HepG2 (cell line): ENCODE results near the gene CPXM1. TPM values are rescaled to one million over a fixed set of nuclear protein-coding genes. Genes with fewer than 3 reads are reported as not detected.

Experiments
- ATAC-seq: fragments of 200-7000 bp; cut with Tn5 transposase; 3 replicates; pipeline ENCODE4 v1.9.1; 2020; ENCODE audit warnings: mild to moderate bottlenecking, moderate library complexity
- BruUV-seq: library from RNA; stranded (reverse); fragments of 400-500 nt; replicated peaks from 2 replicates; lab custom pipeline; 2021; lab: Mats Ljungman, UMichigan
- CTCF ChIA-PET: fragments of 300-600 bp; formaldehyde crosslinking; extraction: SDS; loops from one replicate; lab custom pipeline; 2021; ENCODE audit warnings: low total read pairs, inconsistent platforms, low intra/inter-chr PET ratio; lab: Yijun Ruan, JAX
- POLR2A ChIA-PET: fragments of 350-600 bp; sonication (Branson Sonifier 250); formaldehyde crosslinking; loops from one replicate; lab custom pipeline; 2020; ENCODE audit warnings: antibody characterized with exemption, inconsistent platforms; lab: Yijun Ruan, JAX
- DNase-seq: peaks from one replicate; pipeline ENCODE4 v3.0.0-alpha.2; 2015; ENCODE audit warnings: low spot score
- FAIRE-seq: peaks from 3 replicates; lab custom pipeline; 2011; peaks lifted over from hg19 to GRCh38; lab: Jason Lieb, UNC
- H2AFZ ChIP-seq: one replicate; pipeline ENCODE4 v1.6.1; 2011; ENCODE audit warnings: low read length, inconsistent platforms
- H3K27ac ChIP-seq: fragments of 300-600 bp; 3 replicates; pipeline ENCODE4 v1.8.0; 2011; ENCODE audit warnings: mixed run types, mild to moderate bottlenecking, mixed read lengths, low read length, inconsistent platforms; ENCODE audit not compliant: insufficient read depth; ENCODE audit errors: extremely low read length
- H3K27me3 ChIP-seq, 2 experiments: fragments of 200-600 bp in 1 of 2; 2 replicates in 1 of 2; 3 replicates in 1 of 2; pipeline versions ENCODE4 v1.6.0 to v1.8.0; 2011; ENCODE audit warnings: low read length in 2 of 2, mild to moderate bottlenecking in 2 of 2, moderate library complexity in 2 of 2, inconsistent platforms in 1 of 2; ENCODE audit not compliant: insufficient read depth in 2 of 2, control insufficient read depth in 1 of 2
- H3K36me3 ChIP-seq, 2 experiments: fragments of 200-600 bp in 1 of 2; replicated peaks in 1 of 2; 2 replicates in 1 of 2; 3 replicates in 1 of 2; pipeline versions ENCODE4 v1.5.1 to v1.8.0; 2011; ENCODE audit warnings: low read length in 2 of 2, inconsistent platforms in 1 of 2; ENCODE audit not compliant: insufficient read depth in 2 of 2, control insufficient read depth in 1 of 2
- H3K4me1 ChIP-seq: 2 replicates; pipeline ENCODE4 v1.5.1; 2012; ENCODE audit warnings: low read length, inconsistent platforms; ENCODE audit not compliant: insufficient read depth
- H3K4me2 ChIP-seq: 2 replicates; pipeline ENCODE4 v1.6.0; 2011; ENCODE audit warnings: low read depth, low read length, inconsistent platforms
- H3K4me3 ChIP-seq, 3 experiments: fragments of 200-600 bp in 1 of 3; sonication (generic), shearing (Covaris generic) in 1 of 3; replicated peaks in 1 of 3; 2 replicates each; pipeline ENCODE4 v1.5.1; 2011 to 2016; ENCODE audit warnings: low read length in 3 of 3, inconsistent platforms in 2 of 3, low read depth in 2 of 3, mild to moderate bottlenecking in 2 of 3, control low read depth in 1 of 3, mixed read lengths in 1 of 3; ENCODE audit not compliant: insufficient read depth in 1 of 3
- H3K79me2 ChIP-seq: one replicate; pipeline ENCODE4 v1.6.1; 2011; ENCODE audit warnings: low read length, inconsistent platforms; ENCODE audit not compliant: insufficient read depth
- H3K9ac ChIP-seq: 2 replicates; pipeline ENCODE4 v1.6.0; 2011; ENCODE audit warnings: mild to moderate bottlenecking, low read depth, low read length, inconsistent platforms; ENCODE audit not compliant: insufficient read depth
- H3K9me3 ChIP-seq: 2 replicates; pipeline ENCODE4 v1.5.1; 2012; ENCODE audit warnings: mild to moderate bottlenecking, low read length
- H4K20me1 ChIP-seq: 2 replicates; pipeline ENCODE4 v1.6.0; 2011; ENCODE audit warnings: inconsistent platforms, mild to moderate bottlenecking, low read length, moderate library complexity; ENCODE audit not compliant: insufficient read depth
- GATAD1 ChIP-seq: IDR thresholded peaks from 2 replicates; pipeline ENCODE4 v1.6.1; 2016; ENCODE audit warnings: missing genetic modification reagents, missing compliant biosample characterization
- MYC ChIP-seq: sonication (generic); formaldehyde crosslinking; IDR thresholded peaks from 2 replicates; pipeline ENCODE4 v1.9.0; 2021; ENCODE audit warnings: missing genetic modification reagents, borderline replicate concordance
- TP53 ChIP-seq: sonication (generic); formaldehyde crosslinking; conservative IDR thresholded peaks from 2 replicates; pipeline ENCODE4 v1.4.0; 2020; ENCODE audit warnings: missing genetic modification reagents
- ZEB1 ChIP-seq: IDR thresholded peaks from 2 replicates; pipeline ENCODE4 v1.6.1; 2012; ENCODE audit warnings: mild to moderate bottlenecking, low read depth, inconsistent platforms; ENCODE audit not compliant: insufficient replicate concordance
- ZNF263 ChIP-seq: sonication (generic); formaldehyde crosslinking; IDR thresholded peaks from 2 replicates; pipeline ENCODE4 v1.4.0; 2020; ENCODE audit warnings: missing genetic modification reagents
- WGBS: methylation state at CpG from one replicate; pipeline ENCODE4 v1.1.6; 2017; ENCODE audit warnings: low lambda C conversion rate; 5-methylcytosine and 5-hydroxymethylcytosine counted together
- in situ Hi-C: cut with HindIII; loops from 2 replicates; pipeline ENCODE4 v1.10.0; 2017; ENCODE audit warnings: low pct_unique_long_range_greater_than_20kb; ENCODE audit not compliant: extremely low pct_ligation_motif_present
- intact Hi-C: fragments of 100-400 bp; cut with micrococcal nuclease; formaldehyde crosslinking; loops from one replicate; pipeline ENCODE4 v1.10.0; 2022; ENCODE audit not compliant: unreplicated experiment
- polyA plus RNA-seq, 8 experiments: library from polyadenylated mRNA; depleted of rRNA in 3 of 8; stranded (reverse) in 7 of 8; unstranded in 1 of 8; fragments of >200 nt; fragmentation: Illumina TruSeq in 4 of 8; extraction: Trizol in 4 of 8; gene quantifications; 2 replicates each; pipeline versions ENCODE4 v1.2.1 to v1.2.3, GENCODE V29; 2011 to 2016; ENCODE audit warnings: low read depth in 4 of 8, missing spikeins in 1 of 8, mixed read lengths in 1 of 8; ENCODE audit not compliant: insufficient read depth in 1 of 8
- total RNA-seq, 5 experiments: library from RNA; depleted of rRNA; stranded (reverse); fragments of >200 nt; fragmentation: Illumina TruSeq; extraction: Trizol; gene quantifications; 2 replicates each; pipeline ENCODE4 v1.2.3, GENCODE V29; 2016; ENCODE audit warnings: low read depth in 1 of 5
- TF ChIP-seq, protein P1 (sequence below): sonication (generic); formaldehyde crosslinking; IDR thresholded peaks from 2 replicates; pipeline ENCODE4 v1.8.1; 2023; ENCODE audit warnings: mild to moderate bottlenecking, inconsistent platforms, moderate library complexity, missing genetic modification reagents, borderline replicate concordance
- TF ChIP-seq, protein P2 (sequence below): sonication (generic); formaldehyde crosslinking; IDR thresholded peaks from 2 replicates; pipeline ENCODE4 v1.4.0; 2020; ENCODE audit warnings: missing genetic modification reagents, mild to moderate bottlenecking, borderline replicate concordance
- TF ChIP-seq, protein P3 (sequence below), 2 experiments: fragments of 450-650 bp in 1 of 2; sonication (generic) in 1 of 2; formaldehyde crosslinking in 1 of 2; IDR thresholded peaks; 2 replicates each; pipeline versions ENCODE4 v1.6.1 to v1.8.0; 2016 to 2022; ENCODE audit warnings: antibody characterized with exemption in 1 of 2, mild to moderate bottlenecking in 1 of 2, missing genetic modification reagents in 1 of 2

CPXM1 gene
- total and polyA plus RNA-seq, 2 of the 13 experiments (the other 11 are each of a cell fraction or from before 2014, with no cell fraction given): 0.07 TPM; not detected in 1

DNA sequence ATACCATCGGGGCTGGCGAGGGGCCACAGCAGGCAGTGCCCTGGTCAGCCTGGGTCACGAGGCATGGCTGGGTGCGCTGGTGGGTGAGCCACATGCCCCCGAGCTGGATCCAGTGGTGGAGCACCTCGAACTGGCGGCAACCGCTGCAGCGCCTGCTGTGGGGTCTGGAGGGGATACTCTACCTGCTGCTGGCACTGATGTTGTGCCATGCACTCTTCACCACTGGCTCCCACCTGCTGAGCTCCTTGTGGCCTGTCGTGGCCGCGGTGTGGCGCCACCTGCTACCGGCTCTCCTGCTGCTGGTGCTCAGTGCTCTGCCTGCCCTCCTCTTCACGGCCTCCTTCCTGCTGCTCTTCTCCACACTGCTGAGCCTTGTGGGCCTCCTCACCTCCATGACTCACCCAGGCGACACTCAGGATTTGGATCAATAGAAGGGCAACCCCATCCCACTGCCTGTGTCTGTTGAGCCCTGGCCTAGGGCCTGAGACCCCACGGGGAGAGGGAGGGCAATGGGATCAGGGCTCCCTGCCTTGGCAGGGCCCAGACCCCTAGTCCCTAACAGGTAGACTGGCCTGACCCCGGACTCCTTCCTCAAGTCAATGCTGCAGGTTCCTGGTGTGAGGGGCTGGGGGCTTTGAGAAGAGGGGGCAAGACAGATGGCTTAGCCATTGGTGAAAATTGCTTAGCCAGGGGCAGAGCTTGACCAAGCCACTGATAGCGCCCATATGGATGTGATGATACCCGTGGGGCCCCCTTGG lies 16.3 kb upstream of the CPXM1 start:
- DNase-seq (no peak), FAIRE-seq (no peak), ATAC-seq (peak; percentile 80)
- 15% methylated on average over 13 of the region's 20 CpGs for WGBS
- Histone ChIP-seq H3K4me3 (no peak overlapping the region), H3K27me3 (peaks cover 4 to 83% of the 10 kb centered on the region in 2 experiments), H3K79me2 (no peaks in the 10 kb centered on the region), H3K27ac (no peak overlapping the region), H3K4me1 (peaks cover 13% of the 10 kb centered on the region; the same call in 1 of the 2 replicates), H4K20me1 (no peaks in the 10 kb centered on the region), H3K9me3 (0 out of 2 replicates have a peak, but pooled peaks cover 5% of the 10 kb centered on the region), H3K9ac (no peak overlapping the region), H2AFZ (no peak overlapping the region), H3K4me2 (no peak overlapping the region), H3K36me3 (no peaks in the 10 kb centered on the region)
- no TSS peak for BruUV-seq
- ChIA-PET POLR2A (no interaction called here), CTCF (interaction anchor here (1.7 kb wide), 1 partner anchor 35 kb away, joined by 11 read pairs; no protein-coding TSS in a partner anchor)
- intact Hi-C loops (loop anchor here (1.0 kb wide), 1 partner anchor 36 kb away; no protein-coding TSS in a partner anchor), in situ Hi-C loops (no loop called here)
- TF ChIP-seq, protein P1, sequence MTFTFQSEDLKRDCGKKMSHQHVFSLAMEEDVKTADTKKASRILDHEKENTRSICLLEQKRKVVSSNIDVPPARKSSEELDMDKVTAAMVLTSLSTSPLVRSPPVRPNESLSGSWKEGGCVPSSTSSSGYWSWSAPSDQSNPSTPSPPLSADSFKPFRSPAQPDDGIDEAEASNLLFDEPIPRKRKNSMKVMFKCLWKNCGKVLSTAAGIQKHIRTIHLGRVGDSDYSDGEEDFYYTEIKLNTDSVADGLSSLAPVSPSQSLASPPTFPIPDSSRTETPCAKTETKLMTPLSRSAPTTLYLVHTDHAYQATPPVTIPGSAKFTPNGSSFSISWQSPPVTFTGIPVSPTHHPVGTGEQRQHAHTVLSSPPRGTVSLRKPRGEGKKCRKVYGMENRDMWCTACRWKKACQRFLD (CRISPR knock-in tag): no peak
- TF ChIP-seq, protein P2, sequence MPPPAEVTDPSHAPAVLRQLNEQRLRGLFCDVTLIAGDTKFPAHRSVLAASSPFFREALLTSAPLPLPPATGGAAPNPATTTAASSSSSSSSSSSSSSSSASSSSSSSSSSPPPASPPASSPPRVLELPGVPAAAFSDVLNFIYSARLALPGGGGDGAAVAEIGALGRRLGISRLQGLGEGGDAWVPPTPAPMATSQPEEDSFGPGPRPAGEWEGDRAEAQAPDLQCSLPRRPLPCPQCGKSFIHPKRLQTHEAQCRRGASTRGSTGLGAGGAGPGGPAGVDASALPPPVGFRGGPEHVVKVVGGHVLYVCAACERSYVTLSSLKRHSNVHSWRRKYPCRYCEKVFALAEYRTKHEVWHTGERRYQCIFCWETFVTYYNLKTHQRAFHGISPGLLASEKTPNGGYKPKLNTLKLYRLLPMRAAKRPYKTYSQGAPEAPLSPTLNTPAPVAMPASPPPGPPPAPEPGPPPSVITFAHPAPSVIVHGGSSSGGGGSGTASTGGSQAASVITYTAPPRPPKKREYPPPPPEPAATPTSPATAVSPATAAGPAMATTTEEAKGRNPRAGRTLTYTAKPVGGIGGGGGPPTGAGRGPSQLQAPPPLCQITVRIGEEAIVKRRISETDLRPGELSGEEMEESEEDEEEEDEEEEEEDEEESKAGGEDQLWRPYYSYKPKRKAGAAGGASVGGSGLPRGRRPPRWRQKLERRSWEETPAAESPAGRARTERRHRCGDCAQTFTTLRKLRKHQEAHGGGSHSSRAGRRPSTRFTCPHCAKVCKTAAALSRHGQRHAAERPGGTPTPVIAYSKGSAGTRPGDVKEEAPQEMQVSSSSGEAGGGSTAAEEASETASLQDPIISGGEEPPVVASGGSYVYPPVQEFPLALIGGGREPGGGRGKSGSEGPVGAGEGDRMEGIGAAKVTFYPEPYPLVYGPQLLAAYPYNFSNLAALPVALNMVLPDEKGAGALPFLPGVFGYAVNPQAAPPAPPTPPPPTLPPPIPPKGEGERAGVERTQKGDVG (CRISPR knock-in tag): no peak
- TF ChIP-seq, protein P3, sequence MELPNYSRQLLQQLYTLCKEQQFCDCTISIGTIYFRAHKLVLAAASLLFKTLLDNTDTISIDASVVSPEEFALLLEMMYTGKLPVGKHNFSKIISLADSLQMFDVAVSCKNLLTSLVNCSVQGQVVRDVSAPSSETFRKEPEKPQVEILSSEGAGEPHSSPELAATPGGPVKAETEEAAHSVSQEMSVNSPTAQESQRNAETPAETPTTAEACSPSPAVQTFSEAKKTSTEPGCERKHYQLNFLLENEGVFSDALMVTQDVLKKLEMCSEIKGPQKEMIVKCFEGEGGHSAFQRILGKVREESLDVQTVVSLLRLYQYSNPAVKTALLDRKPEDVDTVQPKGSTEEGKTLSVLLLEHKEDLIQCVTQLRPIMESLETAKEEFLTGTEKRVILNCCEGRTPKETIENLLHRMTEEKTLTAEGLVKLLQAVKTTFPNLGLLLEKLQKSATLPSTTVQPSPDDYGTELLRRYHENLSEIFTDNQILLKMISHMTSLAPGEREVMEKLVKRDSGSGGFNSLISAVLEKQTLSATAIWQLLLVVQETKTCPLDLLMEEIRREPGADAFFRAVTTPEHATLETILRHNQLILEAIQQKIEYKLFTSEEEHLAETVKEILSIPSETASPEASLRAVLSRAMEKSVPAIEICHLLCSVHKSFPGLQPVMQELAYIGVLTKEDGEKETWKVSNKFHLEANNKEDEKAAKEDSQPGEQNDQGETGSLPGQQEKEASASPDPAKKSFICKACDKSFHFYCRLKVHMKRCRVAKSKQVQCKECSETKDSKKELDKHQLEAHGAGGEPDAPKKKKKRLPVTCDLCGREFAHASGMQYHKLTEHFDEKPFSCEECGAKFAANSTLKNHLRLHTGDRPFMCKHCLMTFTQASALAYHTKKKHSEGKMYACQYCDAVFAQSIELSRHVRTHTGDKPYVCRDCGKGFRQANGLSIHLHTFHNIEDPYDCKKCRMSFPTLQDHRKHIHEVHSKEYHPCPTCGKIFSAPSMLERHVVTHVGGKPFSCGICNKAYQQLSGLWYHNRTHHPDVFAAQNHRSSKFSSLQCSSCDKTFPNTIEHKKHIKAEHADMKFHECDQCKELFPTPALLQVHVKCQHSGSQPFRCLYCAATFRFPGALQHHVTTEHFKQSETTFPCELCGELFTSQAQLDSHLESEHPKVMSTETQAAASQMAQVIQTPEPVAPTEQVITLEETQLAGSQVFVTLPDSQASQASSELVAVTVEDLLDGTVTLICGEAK (IDR thresholded peaks at IDR 0.05): no peak
- TF ChIP-seq, protein P3 (CRISPR knock-in tag; IDR thresholded peaks at IDR 0.05): no peak
- TF ChIP-seq ZNF263: 0 out of 2 replicates have a peak, but pooled peaks have one; percentile 51
- no peak for TF ChIP-seq ZEB1
- 0 out of 2 replicates have a peak, but pooled peaks have one; percentile 20 for TF ChIP-seq MYC (CRISPR knock-in tag)
- TF ChIP-seq TP53 (CRISPR knock-in tag): no peak
- no peak for TF ChIP-seq GATAD1 (CRISPR knock-in tag)
